GM18498 (cell line): Measurements from ENCODE around the gene RAP2A.

Experiments used
- ATAC-seq: cut with Tn5 transposase; IDR thresholded peaks from one replicate; pipeline ENCODE4 v1.9.1; 2021; ENCODE audit warnings: mild to moderate bottlenecking, moderate library complexity; ENCODE audit not compliant: unreplicated experiment

Gene RAP2A

DNA sequence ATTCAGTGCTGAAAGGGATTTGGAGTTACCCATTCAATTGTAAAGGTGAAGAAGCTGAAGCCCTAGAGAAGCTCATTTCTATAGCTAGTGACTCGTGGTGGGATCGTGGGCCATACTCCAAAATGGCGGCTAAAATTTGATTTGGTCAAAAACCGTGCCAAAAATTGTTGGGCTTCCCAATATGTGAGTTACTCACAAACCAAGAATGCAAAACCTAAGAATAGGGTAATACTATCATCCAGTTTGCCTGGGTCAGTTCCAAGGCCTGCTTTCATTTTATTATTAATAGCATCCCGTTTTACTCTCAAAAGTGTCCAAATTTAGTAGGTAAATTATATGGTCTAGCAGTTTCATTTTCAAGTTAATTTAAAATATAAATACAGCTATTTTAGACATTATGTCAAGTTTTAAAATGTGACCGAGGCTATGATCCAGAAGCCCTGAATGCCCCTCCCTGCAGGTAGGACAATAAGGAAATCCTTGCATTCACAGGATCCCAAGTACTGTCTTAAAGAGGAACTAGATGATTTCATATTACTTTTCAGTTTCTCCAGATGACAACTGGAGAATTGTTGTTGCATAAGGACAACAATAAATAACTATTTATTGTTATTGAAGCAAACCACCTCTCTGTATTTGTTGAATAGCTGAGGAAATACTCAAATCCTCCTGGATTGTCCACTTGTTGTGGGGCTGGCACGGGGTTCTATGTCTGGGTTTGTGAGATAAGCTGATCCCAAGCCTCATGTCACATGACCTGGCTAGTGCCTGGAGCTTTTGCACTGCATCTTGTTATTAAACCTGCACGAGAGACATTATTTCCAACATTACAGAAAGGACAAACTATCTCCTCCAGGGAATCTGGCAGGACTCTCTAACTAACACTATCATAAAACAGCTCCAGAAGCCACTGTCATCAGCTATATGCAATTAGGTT is 11.6 kb upstream of the RAP2A start:
- ATAC-seq = no peak

DNA sequence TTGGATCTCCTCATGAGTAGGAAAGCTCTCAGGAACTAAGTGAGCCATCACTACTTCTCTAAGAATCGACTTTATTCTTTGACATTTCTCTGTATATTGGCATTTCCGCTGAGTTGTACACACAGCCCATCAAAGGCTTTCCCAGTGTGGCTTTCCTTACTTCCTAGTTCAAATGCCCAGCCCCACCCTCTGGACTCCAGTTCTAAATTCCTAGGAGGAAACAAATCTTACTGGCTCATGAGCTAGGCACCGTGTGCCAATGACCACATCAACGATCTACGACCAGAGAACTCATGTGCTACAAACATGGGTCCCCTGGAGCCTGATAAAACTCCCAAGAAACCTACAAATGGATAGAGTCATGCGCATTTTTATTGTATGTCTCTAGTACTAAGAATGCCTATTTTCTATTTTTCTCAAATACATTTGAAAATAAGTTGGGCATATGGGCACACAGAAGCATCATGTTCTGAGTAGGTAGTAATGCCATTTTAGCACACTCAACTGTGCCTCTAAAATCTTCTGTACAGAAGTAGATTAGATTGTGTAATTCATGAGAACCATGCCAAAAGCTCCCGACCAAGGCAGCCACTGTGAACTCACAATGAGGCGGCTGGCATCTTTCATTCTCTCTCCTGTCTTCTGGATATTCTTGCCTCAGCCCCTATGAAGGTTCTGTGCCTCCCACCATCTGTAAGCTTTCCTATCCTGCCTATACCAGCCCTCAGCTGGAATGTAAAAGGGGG is 10.5 kb upstream of the RAP2A start:
- ATAC-seq = no peak

DNA sequence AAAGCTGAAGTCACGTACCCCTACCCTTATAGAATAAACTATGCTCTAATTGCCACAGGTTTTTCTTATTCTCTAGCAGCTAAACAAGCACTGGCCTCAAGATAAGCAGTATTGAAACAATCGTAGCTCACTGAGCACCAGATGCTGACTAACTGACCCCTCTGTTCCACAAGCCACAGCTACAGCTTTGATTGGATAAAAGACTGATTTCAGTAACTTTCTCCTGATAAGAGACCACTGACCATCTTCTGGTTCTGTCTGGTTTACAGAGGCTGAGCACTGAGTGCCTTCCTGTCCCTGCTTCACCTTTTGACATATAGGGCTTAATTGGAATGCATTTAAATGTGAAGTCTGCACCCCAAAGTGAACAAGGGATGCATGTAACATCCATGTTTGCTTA is 8.4 kb upstream of the RAP2A start:
- no peak for ATAC-seq

DNA sequence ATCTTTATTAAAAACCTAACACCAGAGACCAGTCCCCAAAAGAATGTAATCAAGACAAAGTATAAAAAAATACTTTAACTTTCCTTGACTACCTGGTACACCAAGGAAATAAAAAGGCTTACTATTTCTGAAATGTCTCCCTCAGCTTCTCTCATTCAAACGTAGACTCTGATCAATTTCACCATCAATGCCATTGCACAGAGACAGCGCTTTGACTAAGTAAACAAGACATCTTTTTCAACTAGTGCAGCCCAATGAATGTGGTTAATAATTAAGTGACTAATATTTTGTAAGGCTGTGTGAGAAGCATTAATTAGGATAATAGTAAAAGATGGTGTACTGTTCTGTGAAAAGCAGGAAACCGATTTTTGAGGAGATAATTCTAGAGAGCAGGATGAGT is 7.3 kb upstream of the RAP2A start:
- ATAC-seq = no peak

DNA sequence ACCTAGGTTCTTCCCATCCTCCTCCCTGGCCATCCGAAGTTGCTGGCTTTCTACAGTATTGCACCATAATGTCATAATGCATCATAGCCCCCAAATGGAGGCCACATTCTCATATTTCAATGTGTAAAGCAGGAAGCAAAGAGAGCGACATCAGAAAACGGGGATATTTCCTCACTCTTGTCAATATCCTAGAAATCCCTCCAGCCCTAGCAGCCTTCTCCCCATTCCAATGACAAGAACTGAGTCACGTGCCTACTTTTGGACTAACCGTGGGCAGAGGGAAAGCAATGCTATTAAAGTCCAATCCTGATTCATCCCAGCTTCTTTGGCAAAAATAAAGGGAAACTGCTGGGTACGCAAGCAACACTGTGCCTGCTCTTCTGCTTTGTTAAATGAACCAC is 4.3 kb upstream of the RAP2A start:
- ATAC-seq = no peak

DNA sequence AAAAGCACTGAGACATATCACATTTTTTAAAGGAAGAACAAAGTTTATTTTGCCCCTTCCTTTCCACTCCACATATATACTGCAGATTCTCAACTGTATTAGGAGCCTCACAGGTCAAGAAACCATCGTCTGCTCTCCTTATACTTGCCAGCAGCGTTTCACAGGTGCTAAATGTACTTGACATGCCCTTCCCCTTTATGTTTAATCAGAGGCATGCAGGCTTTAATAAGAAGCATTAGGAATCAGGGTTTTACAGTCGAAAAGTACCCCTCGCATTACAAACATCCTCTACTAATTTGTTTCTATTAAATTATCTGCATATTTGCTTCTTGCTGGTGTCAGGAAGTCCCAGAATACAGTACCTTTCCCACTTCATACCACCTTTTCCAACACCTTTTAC is 3.7 kb upstream of the RAP2A start:
- no peak for ATAC-seq

DNA sequence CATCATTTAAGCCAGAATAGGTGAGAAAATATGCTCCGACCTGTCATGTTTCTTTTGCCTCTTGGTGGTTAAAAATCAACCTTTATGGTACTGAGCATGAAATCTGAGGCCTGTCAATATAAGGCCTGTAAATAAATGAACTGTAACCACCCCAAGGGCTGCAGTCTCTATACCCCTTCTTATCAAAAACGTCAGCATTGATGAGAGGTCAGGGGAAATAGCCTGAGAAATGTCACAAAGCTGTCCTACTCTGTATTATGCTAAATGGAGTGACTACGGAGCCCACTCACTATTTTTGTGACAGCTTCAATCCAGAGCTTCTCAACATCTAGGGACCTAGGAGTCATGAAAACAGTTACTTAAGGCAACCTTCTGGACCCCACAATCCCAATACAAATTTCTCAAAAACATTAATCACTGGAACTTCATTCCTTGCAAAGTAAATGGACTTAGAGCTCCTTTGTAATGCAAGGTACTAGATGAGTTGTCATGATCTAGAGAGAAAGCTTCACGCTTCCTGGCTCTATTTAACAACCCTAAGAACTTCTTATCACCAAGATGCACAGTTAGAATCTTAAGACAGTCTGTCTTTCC is 2.7 kb upstream of the RAP2A start:
- ATAC-seq = no peak

DNA sequence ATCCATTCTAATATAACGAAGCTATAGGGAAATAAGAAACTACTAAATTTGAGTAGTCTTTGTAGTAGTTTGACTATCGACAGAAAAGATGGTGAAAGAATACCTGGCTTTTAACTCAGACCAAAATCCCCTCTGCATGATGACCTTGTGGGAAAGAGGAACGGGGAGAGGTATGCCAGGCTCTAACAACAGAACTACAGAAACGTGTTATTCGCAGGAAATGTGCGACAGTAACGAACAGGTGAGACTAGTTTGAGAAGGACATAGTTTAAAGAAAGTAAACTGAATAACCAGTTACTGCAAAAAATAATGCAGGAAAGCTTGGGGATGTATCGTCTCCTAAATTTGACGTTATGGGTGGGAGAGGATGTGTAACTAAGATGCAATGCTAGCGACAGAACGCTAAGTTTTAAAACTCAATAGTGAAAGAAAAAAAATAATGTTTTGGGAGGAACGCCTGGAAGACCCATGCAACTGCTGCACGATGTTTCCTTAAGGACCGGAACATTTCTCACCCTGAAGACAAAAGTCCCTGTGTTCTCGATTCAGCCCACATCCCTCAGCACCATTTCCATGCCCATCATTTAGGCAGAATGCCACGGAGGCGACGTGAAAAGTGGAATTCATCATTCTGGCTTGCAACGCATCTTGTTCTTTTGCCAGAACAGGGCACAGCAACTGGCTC is 1.6 kb upstream of the RAP2A start:
- no peak for ATAC-seq

DNA sequence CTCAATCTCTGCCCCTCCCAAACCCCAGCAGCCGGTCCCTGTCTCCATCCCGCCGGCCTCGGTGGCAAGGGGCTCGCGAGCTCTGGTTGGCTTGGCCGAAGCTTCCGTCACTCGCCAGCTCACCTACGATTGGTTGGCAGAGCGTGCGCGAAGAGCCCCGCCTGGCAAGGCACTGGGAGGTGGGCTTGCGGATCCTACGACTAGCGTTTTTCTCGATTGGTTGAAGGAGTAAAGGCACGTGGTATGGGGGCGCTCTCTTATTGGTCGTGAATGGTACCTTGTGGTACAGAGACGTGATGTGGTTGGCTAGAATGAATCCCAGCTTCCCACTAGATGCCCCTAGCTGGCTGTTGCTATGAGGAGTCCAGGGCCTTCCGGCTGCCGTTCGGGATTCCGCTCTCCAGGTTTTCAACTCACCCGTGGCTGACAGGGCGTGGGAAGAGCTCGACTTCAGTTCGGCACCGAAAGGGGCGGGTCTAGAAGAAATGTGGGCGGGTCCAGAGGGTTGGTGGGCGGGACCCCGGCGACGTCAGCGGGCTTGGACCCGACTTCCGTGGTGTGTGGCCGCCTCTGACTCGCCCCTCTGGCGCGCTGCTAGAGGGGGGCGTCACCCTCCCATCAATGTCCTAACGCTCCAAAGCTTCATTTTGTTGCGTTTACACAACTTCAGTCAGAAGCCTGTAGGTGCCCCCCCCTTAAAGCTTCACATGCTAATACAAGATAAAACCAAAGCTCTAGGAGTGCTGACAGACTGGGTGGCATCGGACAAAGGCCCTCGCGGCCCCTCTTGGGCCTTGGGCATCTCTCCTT is 847 bp upstream of the RAP2A start:
- peak; percentile 78 for ATAC-seq

DNA sequence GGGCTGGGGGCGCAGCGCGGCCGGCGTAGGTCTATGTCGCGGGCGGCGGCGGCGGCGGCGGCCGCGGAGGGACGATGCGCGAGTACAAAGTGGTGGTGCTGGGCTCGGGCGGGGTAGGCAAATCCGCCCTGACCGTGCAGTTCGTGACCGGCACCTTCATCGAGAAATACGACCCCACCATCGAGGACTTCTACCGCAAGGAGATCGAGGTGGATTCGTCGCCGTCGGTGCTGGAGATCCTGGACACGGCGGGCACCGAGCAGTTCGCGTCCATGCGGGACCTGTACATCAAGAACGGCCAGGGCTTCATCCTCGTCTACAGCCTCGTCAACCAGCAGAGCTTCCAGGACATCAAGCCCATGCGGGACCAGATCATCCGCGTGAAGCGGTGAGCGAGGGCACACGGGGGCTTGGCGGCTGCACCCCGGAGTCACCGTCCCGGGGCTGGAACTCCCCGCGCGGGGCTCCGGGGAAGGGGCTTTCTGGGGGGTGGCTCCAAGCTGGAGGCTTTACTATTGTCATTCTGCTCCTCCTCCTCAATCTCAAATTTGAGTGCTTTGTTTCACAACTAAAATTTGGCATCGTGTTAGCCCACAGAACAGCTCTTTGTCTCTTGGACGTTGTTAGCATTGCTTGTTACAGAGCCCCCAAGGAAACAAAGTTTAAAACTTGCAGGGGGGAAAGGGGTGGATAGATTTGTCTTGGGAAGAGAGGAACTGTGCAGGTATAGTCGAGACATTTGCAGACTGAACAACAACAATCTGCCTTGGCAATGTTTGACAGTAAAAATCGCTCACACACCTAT is 630 bp downstream of the RAP2A start:
- peak; percentile 6 for ATAC-seq

DNA sequence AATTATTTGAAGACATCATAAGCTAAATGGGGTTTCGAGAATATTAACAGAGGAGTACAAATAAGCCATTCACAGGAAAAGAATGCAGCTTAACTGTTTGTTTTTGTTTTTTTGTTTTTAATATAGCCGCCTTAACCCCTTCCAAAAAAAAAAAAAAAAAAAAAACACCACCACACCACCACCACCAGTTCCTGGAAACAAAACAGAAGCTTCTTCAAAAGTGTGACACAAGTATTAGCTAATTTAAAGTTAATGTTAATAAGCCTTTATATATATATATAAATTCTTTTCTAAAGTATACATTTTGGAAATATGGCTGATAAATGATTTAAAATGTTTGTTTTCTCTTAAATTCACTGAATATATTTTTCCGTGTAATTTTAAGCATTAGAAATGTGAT is 1.4 kb downstream of the RAP2A start:
- no peak for ATAC-seq

DNA sequence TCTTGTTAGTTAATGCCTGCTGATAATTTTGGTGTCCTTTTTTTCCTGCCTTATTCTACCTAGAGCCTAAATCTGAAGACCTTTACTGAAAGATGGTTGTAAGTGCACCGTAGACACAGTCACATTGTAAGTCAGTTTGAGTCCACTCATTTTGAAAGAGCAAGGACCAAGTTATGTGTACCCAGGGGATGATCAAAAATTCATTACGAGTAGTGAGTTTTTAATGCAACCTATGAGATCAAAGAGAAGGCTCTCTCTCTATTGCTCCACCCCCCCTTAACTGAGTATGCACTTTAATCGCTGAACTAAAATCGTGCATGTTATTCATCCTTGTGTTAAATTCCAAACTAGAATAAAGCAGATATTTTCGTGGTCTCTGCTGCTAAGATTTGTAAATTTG is 1.8 kb downstream of the RAP2A start:
- ATAC-seq = no peak

DNA sequence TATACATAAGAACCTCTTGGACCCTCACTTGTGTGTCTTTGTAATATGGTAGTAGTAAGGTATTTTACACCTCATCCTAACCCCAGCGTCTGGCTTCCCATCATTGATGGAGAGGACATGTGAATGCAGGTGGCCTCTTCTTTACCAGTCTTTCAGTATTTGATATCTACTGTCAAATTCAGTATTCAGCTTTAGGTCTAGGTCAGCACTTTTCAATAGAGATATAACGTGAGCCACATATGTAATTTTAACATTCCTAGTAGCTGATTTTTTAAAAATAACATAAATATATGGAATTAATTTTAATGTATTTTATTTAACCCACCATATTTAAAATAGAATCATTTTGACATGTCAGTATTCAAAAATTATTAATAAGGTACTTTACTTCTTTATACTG is 2.9 kb downstream of the RAP2A start:
- no peak for ATAC-seq

DNA sequence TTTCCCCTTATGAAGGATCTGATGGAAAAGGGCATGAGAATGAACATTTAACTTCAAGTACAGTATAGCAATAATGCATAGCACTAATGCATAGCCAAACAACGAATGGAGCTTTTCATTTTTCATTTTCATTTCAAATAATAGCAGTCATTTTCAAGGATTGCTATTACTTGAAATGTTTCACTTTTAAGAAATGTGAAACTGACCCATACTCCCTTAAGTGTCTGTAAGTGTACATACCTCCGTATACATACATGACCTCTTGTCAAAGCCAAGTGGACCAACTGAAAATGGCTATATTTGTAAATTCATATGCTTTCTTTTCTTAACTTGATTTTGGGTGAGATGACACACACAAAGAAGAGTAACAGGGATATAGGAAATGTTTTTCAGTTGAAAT is 3.8 kb downstream of the RAP2A start:
- no peak for ATAC-seq

DNA sequence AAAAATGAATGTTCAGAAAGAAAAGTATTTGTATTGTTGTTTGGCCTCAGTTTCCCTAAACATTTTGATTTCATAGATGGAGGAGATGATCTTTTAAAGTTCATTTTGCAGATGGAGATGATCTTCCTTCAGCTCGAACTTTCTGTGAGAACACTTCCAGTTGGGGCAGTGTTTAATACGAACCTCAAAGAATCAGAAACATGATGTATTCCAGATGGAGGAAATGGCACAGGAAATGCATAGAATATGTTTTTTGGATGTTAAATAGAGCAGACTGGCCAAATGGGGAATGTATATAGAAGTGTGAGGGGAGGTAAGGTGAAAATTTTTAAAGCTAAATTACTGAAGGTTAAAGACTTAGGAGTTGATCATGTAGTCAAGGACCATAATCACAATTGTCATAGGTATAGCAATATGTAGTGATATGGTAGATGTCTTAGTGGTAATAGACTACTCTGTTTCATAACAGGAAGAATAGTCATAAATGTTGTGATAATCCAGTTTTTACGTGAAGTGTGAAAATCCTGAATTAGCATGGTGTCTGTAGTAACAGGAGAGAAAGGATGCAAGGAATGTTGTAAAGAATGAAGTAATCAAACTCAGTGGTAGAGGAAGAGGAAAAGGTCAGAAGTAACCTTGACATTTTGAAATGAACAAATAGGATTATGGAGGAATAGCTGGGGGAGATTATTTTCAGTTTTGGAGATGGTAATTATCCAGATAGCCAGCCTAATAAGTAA is 5.1 kb downstream of the RAP2A start:
- ATAC-seq = no peak

DNA sequence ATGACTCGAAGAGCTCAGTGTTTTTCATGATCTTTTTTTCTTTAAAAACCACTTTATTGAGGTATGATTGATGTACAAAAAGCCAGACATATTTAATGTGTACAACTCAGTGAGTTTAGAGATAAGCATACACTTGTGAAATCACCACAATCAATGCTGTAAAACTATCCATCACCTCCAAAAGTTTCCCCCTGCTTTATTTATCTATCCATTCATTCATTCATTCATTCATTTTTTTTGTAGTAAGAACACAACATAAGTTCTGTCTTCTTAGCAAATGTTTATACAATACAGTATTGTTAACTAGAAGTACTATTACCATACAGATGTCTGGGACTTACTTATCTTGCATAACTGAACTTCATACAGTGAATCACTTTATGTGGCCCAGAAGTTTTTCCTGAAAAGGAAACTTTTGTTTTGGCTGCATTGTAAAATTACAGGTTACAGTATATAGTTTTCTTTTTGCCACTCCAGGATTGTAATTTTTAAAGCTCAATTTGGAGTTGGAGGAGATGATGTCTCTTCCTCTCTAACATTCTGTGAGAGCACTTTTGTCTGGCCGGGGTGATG is 6.7 kb downstream of the RAP2A start:
- ATAC-seq = no peak

DNA sequence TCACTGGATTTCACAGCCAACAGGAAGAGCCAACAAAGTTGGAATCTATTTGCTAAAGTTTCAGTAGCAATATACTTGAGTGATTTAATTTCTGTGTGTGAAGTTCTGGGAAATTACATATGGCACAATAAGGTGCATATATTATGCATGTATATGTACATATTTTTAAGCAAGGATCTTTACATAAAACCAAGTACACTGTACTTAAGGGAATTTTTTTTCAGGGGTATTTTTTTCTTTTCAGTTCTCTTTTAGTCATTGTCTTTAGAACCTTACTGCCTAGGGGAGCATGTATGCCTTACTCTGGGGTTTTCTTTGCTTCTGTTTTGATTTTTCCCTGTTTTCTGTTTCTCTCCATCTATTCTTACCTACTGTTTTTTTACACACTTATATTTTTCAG is 7.4 kb downstream of the RAP2A start:
- peak; percentile 49 for ATAC-seq

DNA sequence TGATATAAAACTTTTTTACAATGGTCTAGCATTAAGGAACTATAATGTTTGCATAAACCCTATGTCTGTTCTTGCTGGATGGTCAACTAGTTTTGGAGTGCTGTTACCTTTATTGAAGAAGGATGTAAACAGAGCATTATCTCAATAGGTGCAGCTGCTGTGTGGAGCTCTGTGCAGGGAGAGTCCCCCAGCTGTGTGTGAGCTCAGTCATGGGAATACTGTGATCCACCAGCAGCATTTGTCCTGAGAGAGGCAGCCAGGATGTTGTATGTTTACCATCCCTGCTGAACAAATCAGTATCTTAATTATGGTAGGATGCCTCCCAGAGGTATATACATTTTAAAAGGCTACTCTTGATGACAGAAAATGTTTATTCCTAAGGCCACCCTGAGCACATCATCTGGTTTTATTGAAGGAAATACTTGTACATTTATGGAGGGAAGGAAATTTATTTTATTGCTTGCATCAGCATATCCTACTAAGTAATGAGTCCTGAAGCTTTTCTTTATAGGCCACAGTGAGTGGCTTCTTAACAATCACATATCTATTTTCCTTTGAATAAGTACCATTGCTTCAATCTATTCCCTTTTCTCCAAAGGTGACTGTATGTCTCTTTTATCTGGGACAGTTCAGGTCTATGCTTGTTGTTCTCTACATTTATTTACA is 11.7 kb downstream of the RAP2A start:
- ATAC-seq = no peak
